Esophagus muscularis mucosa (tissue), 4 donors: ENCODE data around the gene WNT5B. TPM values are rescaled to one million over a fixed set of nuclear protein-coding genes. Genes with fewer than 3 reads are reported as not detected.

Experiments used
- DNase-seq: peaks from one replicate; pipeline ENCODE4 v3.0.0-alpha.2; 2017; ENCODE audit errors: extremely low spot score
- H3K27ac ChIP-seq, 4 donors: fragments of 200-600 bp; sonication (generic); replicated peaks in 1 of 4; 1 replicate in 3 of 4; 2 replicates in 1 of 4; pipeline ENCODE4 v1.5.1; 2016 to 2019; ENCODE audit warnings: mild to moderate bottlenecking in 1 of 4
- H3K27me3 ChIP-seq, 4 donors: fragments of 200-600 bp; sonication (generic); one replicate each; pipeline versions ENCODE4 v1.5.1 to v1.6.0; 2016 to 2019
- H3K36me3 ChIP-seq, 4 donors: fragments of 200-600 bp; sonication (generic); one replicate each; pipeline ENCODE4 v1.5.1; 2016 to 2019
- H3K4me1 ChIP-seq, 4 donors: fragments of 200-600 bp; sonication (generic); one replicate each; pipeline ENCODE4 v1.5.1; 2016 to 2019
- H3K4me3 ChIP-seq, 4 donors: fragments of 200-600 bp; sonication (generic); 1 replicate in 2 of 4; 2 replicates in 2 of 4; pipeline ENCODE4 v1.5.1; 2016 to 2019; ENCODE audit warnings: mild to moderate bottlenecking in 4 of 4, moderate library complexity in 1 of 4
- H3K9me3 ChIP-seq, 4 donors: fragments of 200-600 bp; sonication (generic); 1 replicate in 3 of 4; 2 replicates in 1 of 4; pipeline ENCODE4 v1.5.1; 2016 to 2019
- EP300 ChIP-seq: sonication (generic); formaldehyde crosslinking; IDR thresholded peaks from one replicate; pipeline ENCODE4 v1.6.1; 2017; ENCODE audit warnings: antibody characterized with exemption
- POLR2A ChIP-seq: fragments of 450-650 bp; IDR thresholded peaks from one replicate; pipeline ENCODE4 v1.6.1; 2017; ENCODE audit warnings: antibody characterized with exemption, moderate library complexity, mild to moderate bottlenecking, low read depth
- POLR2AphosphoS5 ChIP-seq, 2 donors: sonication (generic); formaldehyde crosslinking; IDR thresholded peaks; one replicate each; pipeline ENCODE4 v1.6.1; 2017; ENCODE audit warnings: antibody characterized with exemption in 2 of 2
- WGBS: methylation state at CpG from one replicate; pipeline ENCODE4 v1.1.5; 2018; 5-methylcytosine and 5-hydroxymethylcytosine counted together
- intact Hi-C: fragments of 100-400 bp; cut with DNase I; formaldehyde crosslinking; loops from one replicate; pipeline ENCODE4 v1.15.1; 2023
- total RNA-seq, 4 donors: library from RNA; depleted of rRNA; stranded (reverse); fragments of >200 nt; gene quantifications; one replicate each; pipeline versions ENCODE4 v1.1.0 to v1.2.1, GENCODE V29; 2016
- TF ChIP-seq, protein P1 (sequence below), 3 experiments: fragments of 200-600 bp in 2 of 3; fragments of 450-650 bp in 1 of 3; sonication (generic) in 2 of 3; IDR thresholded peaks; one replicate each; pipeline ENCODE4 v1.5.1; 2017 to 2019; ENCODE audit warnings: antibody characterized with exemption in 3 of 3, mild to moderate bottlenecking in 2 of 3, moderate library complexity in 1 of 3

WNT5B gene
- total RNA-seq, 4 donors from 2014 or later: 33.5 to 112 (median 53.5) TPM

DNA sequence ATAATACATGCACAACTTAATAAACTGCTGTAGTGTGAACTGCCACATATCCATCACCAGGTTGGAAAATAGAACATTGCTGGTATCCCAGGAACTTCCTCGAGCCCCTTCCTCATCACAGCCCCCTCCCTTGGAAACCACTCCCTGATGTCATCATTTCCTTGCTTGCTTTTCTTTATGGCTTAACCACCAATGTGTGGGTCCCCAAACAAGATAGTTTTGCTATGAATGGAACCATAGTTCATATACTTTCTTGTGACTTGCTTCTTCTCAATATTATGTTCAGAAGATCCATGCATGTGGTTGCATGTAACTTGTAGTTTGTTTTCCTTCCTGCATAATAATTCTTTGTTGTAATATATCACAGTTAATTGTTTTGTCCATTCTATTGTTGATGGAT lies 8.9 kb upstream of the WNT5B start:
- no peak for DNase-seq
- Histone ChIP-seq H3K36me3 (no peaks in the 10 kb centered on the region), H3K27ac (no peak overlapping the region), H3K4me1 (peaks cover 0 to 8% (median 4%) of the 10 kb centered on the region in 4 donors), H3K27me3 (no peaks in the 10 kb centered on the region), H3K4me3 (no peak overlapping the region), H3K9me3 (no peaks in the 10 kb centered on the region)
- TF ChIP-seq, protein P1, sequence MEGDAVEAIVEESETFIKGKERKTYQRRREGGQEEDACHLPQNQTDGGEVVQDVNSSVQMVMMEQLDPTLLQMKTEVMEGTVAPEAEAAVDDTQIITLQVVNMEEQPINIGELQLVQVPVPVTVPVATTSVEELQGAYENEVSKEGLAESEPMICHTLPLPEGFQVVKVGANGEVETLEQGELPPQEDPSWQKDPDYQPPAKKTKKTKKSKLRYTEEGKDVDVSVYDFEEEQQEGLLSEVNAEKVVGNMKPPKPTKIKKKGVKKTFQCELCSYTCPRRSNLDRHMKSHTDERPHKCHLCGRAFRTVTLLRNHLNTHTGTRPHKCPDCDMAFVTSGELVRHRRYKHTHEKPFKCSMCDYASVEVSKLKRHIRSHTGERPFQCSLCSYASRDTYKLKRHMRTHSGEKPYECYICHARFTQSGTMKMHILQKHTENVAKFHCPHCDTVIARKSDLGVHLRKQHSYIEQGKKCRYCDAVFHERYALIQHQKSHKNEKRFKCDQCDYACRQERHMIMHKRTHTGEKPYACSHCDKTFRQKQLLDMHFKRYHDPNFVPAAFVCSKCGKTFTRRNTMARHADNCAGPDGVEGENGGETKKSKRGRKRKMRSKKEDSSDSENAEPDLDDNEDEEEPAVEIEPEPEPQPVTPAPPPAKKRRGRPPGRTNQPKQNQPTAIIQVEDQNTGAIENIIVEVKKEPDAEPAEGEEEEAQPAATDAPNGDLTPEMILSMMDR (IDR thresholded peaks at IDR 0.05): no peak
- TF ChIP-seq POLR2AphosphoS5 (IDR thresholded peaks at IDR 0.05) (no peak), POLR2A (no peak)
- intact Hi-C loops: no loop called here
- WGBS: 52% methylated on average over 1 of the region's 1 CpG

- no peak overlapping the region for H3K27ac ChIP-seq
- H3K27me3 ChIP-seq: no peaks in the 10 kb centered on the region
- 78% methylated on average over 3 of the region's 3 CpGs for WGBS
Measured at GRCh38 chr12:1622406-1622805, 6.6 kb upstream of the WNT5B start.

GRCh38 chr12:1629338-1630132 lies 504 bp downstream of the WNT5B start:
- H3K27me3 ChIP-seq: no peaks in the 10 kb centered on the region
- no peak for DNase-seq
- H3K27ac ChIP-seq: peak overlapping the region; percentile 80 to 93 (median 86)
- WGBS: 8% methylated on average over 21 of the region's 32 CpGs
- H3K9me3 ChIP-seq: no peaks in the 10 kb centered on the region
- intact Hi-C loops: no loop called here
- peaks cover 0 to 6% (median 0%) of the 10 kb centered on the region in 4 donors for H3K36me3 ChIP-seq
- H3K4me1 ChIP-seq: peaks cover 45 to 79% (median 76%) of the 10 kb centered on the region in 4 donors
- H3K4me3 ChIP-seq: peak overlapping the region; percentile 61 to 74 (median 68)
- TF ChIP-seq, protein P1 (IDR thresholded peaks at IDR 0.05): peak in 2 of 3 experiments; percentile 21 to 22
- TF ChIP-seq POLR2A: no peak

More at GRCh38 chr12:1622406-1622805, 6.6 kb upstream of the WNT5B start:
- no peak for DNase-seq
- Histone ChIP-seq H3K9me3 (no peaks in the 10 kb centered on the region), H3K4me1 (peaks cover 0 to 20% (median 15%) of the 10 kb centered on the region in 4 donors), H3K36me3 (no peaks in the 10 kb centered on the region), H3K4me3 (no peak overlapping the region)
- intact Hi-C loops: no loop called here
- TF ChIP-seq, protein P1 (IDR thresholded peaks at IDR 0.05): no peak
- TF ChIP-seq POLR2A (no peak), POLR2AphosphoS5 (IDR thresholded peaks at IDR 0.05) (no peak), EP300 (no peak)

DNA sequence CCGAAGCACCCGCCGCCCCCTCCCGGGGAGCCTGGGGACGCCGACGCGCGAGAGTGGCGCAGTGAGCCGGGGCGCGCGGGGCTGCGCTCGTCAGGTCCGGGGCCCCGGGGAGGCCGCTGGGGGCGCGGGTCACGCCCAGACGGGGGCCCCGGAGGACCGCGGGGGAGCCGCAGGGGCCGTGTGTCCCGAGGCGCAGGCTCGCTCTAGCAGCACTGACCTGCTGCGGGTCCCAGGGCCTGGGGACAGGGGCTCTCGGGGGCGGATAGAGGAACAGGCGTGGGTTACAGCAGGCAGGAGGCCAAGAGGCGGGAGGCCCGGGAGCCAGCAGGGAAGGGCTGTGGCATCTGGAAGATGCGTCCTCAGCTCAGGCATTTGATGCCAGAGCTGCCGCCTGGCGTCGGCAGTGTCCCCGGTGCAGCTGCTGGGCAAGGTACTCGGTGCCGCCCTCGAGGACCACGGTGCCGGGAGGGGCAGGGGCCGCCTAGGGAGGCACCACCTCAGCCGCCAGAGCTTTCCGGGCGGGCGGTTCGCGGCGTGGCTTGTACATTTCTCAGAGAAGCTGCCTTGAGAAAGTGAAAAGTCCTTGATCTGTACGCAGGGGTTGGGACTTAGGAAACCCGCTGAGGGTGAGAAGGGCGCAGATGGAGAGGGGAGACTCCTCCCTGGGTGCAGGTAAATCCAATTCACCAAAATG lies 1.2 kb downstream of the WNT5B start:
- intact Hi-C loops: no loop called here
- no peaks in the 10 kb centered on the region for H3K27me3 ChIP-seq
- H3K36me3 ChIP-seq: peaks cover 0 to 6% (median 0%) of the 10 kb centered on the region in 4 donors
- WGBS: 22% methylated on average over 4 of the region's 58 CpGs
- TF ChIP-seq EP300 (no peak), POLR2A (no peak), POLR2AphosphoS5 (IDR thresholded peaks at IDR 0.05) (peak; percentile 30 to 56)
- TF ChIP-seq, protein P1 (IDR thresholded peaks at IDR 0.05): peak in 1 of 3 experiments; percentile 29
- peaks cover 45 to 81% (median 78%) of the 10 kb centered on the region in 4 donors for H3K4me1 ChIP-seq
- H3K4me3 ChIP-seq: peak overlapping the region; percentile 61 to 74 (median 68)
- peak overlapping the region; percentile 80 to 93 (median 86) for H3K27ac ChIP-seq
- DNase-seq: no peak
- no peaks in the 10 kb centered on the region for H3K9me3 ChIP-seq
